OCI-LY7 (cell line): ENCODE results near the gene WNT10A. TPM values are rescaled to one million over a fixed set of nuclear protein-coding genes. Genes with fewer than 3 reads are reported as not detected.

Experiments used
- BruUV-seq: library from RNA; stranded (reverse); fragments of 400-500 nt; replicated peaks from 2 replicates; lab custom pipeline; 2021; lab: Mats Ljungman, UMichigan
- CTCF ChIA-PET: fragments of 300-600 bp; sonication (Branson Sonifier 250); formaldehyde crosslinking; loops from one replicate; lab custom pipeline; 2022; ENCODE audit warnings: antibody characterized with exemption; ENCODE audit not compliant: unreplicated experiment; lab: Charles Lee
- POLR2A ChIA-PET: fragments of 300-600 bp; sonication (Branson Sonifier 250); formaldehyde crosslinking; loops from one replicate; lab custom pipeline; 2022; ENCODE audit warnings: antibody characterized with exemption; lab: Charles Lee
- DNase-seq: peaks from one replicate; pipeline ENCODE4 v3.0.0-alpha.2; 2015; ENCODE audit warnings: low spot score
- H2AFZ ChIP-seq: fragments of 200-600 bp; sonication (generic), shearing (Covaris generic); 2 replicates; pipeline ENCODE4 v1.6.1; 2014; ENCODE audit warnings: mild to moderate bottlenecking, antibody characterized with exemption, low read length, moderate library complexity
- H3K27ac ChIP-seq: fragments of 200-600 bp; sonication (generic); 2 replicates; pipeline ENCODE4 v1.5.1; 2014; ENCODE audit warnings: mixed run types, low read depth, mild to moderate bottlenecking, moderate library complexity, low read length, inconsistent platforms; ENCODE audit not compliant: poor library complexity, severe bottlenecking
- H3K36me3 ChIP-seq: fragments of 200-600 bp; sonication (generic); 2 replicates; pipeline ENCODE4 v1.6.1; 2014; ENCODE audit warnings: mild to moderate bottlenecking, antibody characterized with exemption, low read length, moderate library complexity, mixed read lengths; ENCODE audit not compliant: insufficient read depth
- H3K4me1 ChIP-seq: fragments of 200-600 bp; sonication (generic); 2 replicates; pipeline ENCODE4 v1.5.1; 2014; ENCODE audit warnings: mild to moderate bottlenecking, low read length; ENCODE audit not compliant: insufficient read depth, poor library complexity, severe bottlenecking
- H3K4me2 ChIP-seq: fragments of 200-600 bp; sonication (generic); 2 replicates; pipeline ENCODE4 v1.6.1; 2014; ENCODE audit warnings: mild to moderate bottlenecking, low read length
- H3K4me3 ChIP-seq: fragments of 200-600 bp; sonication (generic); 2 replicates; pipeline ENCODE4 v1.5.1; 2014; ENCODE audit warnings: mild to moderate bottlenecking, low read depth, low read length; ENCODE audit not compliant: poor library complexity, severe bottlenecking
- H3K79me2 ChIP-seq: fragments of 200-600 bp; sonication (generic); 2 replicates; pipeline ENCODE4 v1.6.1; 2016; ENCODE audit warnings: low read depth, mild to moderate bottlenecking, low read length, moderate library complexity, mixed read lengths; ENCODE audit not compliant: insufficient read depth
- H3K9me2 ChIP-seq: fragments of 200-600 bp; sonication (generic); 2 replicates; pipeline ENCODE4 v1.6.1; 2016; ENCODE audit warnings: mild to moderate bottlenecking, low read length, mixed read lengths; ENCODE audit not compliant: insufficient read depth
- H3K9me3 ChIP-seq: fragments of 200-600 bp; sonication (generic); 2 replicates; pipeline ENCODE4 v1.6.1; 2014; ENCODE audit warnings: mild to moderate bottlenecking, mixed run types, low read length, mixed read lengths
- H4K20me1 ChIP-seq: fragments of 200-600 bp; sonication (generic); 2 replicates; pipeline ENCODE4 v1.6.1; 2014; ENCODE audit warnings: mild to moderate bottlenecking, antibody characterized with exemption, low read length, moderate library complexity, mixed read lengths; ENCODE audit not compliant: insufficient read depth
- CTCF ChIP-seq: fragments of 200-600 bp; sonication (generic); conservative IDR thresholded peaks from 2 replicates; pipeline ENCODE4 v1.5.1; 2014; ENCODE audit warnings: mild to moderate bottlenecking, antibody characterized with exemption, low read length, moderate library complexity, mixed read lengths
- EZH2phosphoT487 ChIP-seq: fragments of 200-600 bp; sonication (generic); IDR thresholded peaks from 2 replicates; pipeline ENCODE4 v1.6.1; 2018; ENCODE audit warnings: low read depth, borderline replicate concordance, mild to moderate bottlenecking, mixed run types, antibody characterized with exemption, low read length, moderate library complexity, mixed read lengths
- intact Hi-C: fragments of 100-400 bp; cut with micrococcal nuclease; formaldehyde crosslinking; loops from one replicate; pipeline ENCODE4 v1.10.0; 2022; ENCODE audit not compliant: unreplicated experiment
- total RNA-seq, 2 experiments: library from RNA; depleted of rRNA in 1 of 2; stranded (reverse); fragments of >200 nt in 1 of 2; shearing (Covaris generic) in 1 of 2; gene quantifications; 2 replicates each; pipeline ENCODE4 v1.2.3, GENCODE V29; 2014 to 2022

The WNT10A gene
- total RNA-seq, 2 experiments from 2014 or later = 5.5 to 11.4 TPM

- Histone ChIP-seq H3K4me3 (no peak overlapping the region), H3K4me2 (no peak overlapping the region), H2AFZ (no peak overlapping the region), H3K27ac (no peak overlapping the region), H4K20me1 (no peaks in the 10 kb centered on the region), H3K9me2 (no peaks in the 10 kb centered on the region), H3K79me2 (no peaks in the 10 kb centered on the region), H3K4me1 (no peaks in the 10 kb centered on the region), H3K36me3 (no peaks in the 10 kb centered on the region), H3K9me3 (no peaks in the 10 kb centered on the region)
- CTCF ChIA-PET = interaction anchor here (0.5 kb wide), 1 partner anchor 14 kb away, joined by 5 read pairs; no protein-coding TSS in a partner anchor
- no TSS peak for BruUV-seq
- POLR2A ChIA-PET = no interaction called here
- intact Hi-C loops = no loop called here
- TF ChIP-seq EZH2phosphoT487 (no peak), CTCF (no peak)
- DNase-seq = no peak
Measured at GRCh38 chr2:218834685-218835084, 46.0 kb upstream of the WNT10A start.

GRCh38 chr2:218837495-218837894 is 43.2 kb upstream of the WNT10A start:
- intact Hi-C loops = no loop called here
- no peaks in the 10 kb centered on the region for H3K9me2 ChIP-seq
- no peak overlapping the region for H3K4me2 ChIP-seq
- ChIA-PET CTCF (no interaction called here), POLR2A (interaction anchor here (0.6 kb wide), 1 partner anchor 126 kb away, joined by 3 read pairs; no protein-coding TSS in a partner anchor)
- no peak overlapping the region for H3K4me3 ChIP-seq
- no peaks in the 10 kb centered on the region for H4K20me1 ChIP-seq
- no peaks in the 10 kb centered on the region for H3K79me2 ChIP-seq
- no peak overlapping the region for H3K27ac ChIP-seq
- TF ChIP-seq EZH2phosphoT487 = no peak
- no peak for TF ChIP-seq CTCF
- no peaks in the 10 kb centered on the region for H3K4me1 ChIP-seq
- no peaks in the 10 kb centered on the region for H3K9me3 ChIP-seq
- no peak overlapping the region for H2AFZ ChIP-seq
- no peak for DNase-seq
- no TSS peak for BruUV-seq
- H3K36me3 ChIP-seq = no peaks in the 10 kb centered on the region

DNA sequence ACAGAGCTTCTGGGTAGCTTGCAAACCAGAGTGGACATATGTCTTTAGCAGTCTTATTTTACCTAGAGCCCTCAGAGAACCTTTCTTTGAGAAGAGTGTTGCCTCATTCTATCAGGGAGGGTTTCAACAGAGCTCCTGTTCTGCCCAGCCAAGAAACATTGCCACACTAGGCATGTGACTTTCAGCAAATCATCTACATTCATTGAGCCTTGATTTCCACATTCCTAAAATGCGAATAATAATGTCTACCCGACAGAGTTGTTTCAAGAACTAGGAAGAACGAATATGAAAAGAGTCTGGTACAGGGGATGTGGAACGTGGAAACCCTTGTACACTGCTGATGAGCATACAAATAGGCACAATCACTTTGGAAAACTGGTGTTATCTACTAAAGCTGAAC is 41.2 kb upstream of the WNT10A start:
- TF ChIP-seq EZH2phosphoT487 (no peak), CTCF (no peak)
- no peaks in the 10 kb centered on the region for H3K9me3 ChIP-seq
- no peaks in the 10 kb centered on the region for H4K20me1 ChIP-seq
- intact Hi-C loops = no loop called here
- no peak overlapping the region for H3K4me2 ChIP-seq
- H3K4me3 ChIP-seq = no peak overlapping the region
- no peaks in the 10 kb centered on the region for H3K79me2 ChIP-seq
- H3K4me1 ChIP-seq = no peaks in the 10 kb centered on the region
- H2AFZ ChIP-seq = no peak overlapping the region
- no peaks in the 10 kb centered on the region for H3K36me3 ChIP-seq
- ChIA-PET CTCF (no interaction called here), POLR2A (interaction anchor here (0.6 to 0.7 kb wide), 2 partner anchors 13 to 84 kb away, joined by 3 read pairs; no protein-coding TSS in a partner anchor)
- no peak for DNase-seq
- no peaks in the 10 kb centered on the region for H3K9me2 ChIP-seq
- no peak overlapping the region for H3K27ac ChIP-seq
- no TSS peak for BruUV-seq
